Endothelial cell of umbilical vein (primary cell): ENCODE measurements around the gene CEP78. TPM values are rescaled to one million over a fixed set of nuclear protein-coding genes. Genes with fewer than 3 reads are reported as not detected.

Experiments
- BruUV-seq: library from RNA; stranded (reverse); fragments of 400-500 nt; replicated peaks from 2 replicates; lab custom pipeline; 2021; lab: Mats Ljungman, UMichigan
- CTCF ChIA-PET: fragments of 300-600, 350-600 bp; sonication (Branson Sonifier 250); formaldehyde crosslinking; loops from one replicate; lab custom pipeline; 2021; ENCODE audit warnings: antibody characterized with exemption, inconsistent platforms; lab: Charles Lee
- POLR2A ChIA-PET: fragments of 300-600, 350-600 bp; sonication (Branson Sonifier 250); formaldehyde crosslinking; loops from one replicate; lab custom pipeline; 2021; ENCODE audit warnings: antibody characterized with exemption, inconsistent platforms; lab: Charles Lee
- DNase-seq: peaks from one replicate; pipeline ENCODE4 v3.0.0-alpha.2; 2011; ENCODE audit warnings: low read depth, low spot score
- FAIRE-seq: peaks from 2 replicates; lab custom pipeline; 2011; peaks lifted over from hg19 to GRCh38; lab: Jason Lieb, UNC
- H2AFZ ChIP-seq: 2 replicates; pipeline ENCODE4 v1.6.0; 2012; ENCODE audit warnings: low read depth, low read length, control low read depth, inconsistent platforms
- H3K27ac ChIP-seq: 2 replicates; pipeline ENCODE4 v1.5.1; 2011; ENCODE audit warnings: low read depth, mild to moderate bottlenecking, control low read depth, low read length, moderate library complexity; ENCODE audit not compliant: insufficient read depth
- H3K27me3 ChIP-seq, 2 experiments: 2 replicates each; pipeline versions ENCODE4 v1.6.0 to v1.6.1; 2011; ENCODE audit warnings: low read length in 2 of 2, mixed read lengths in 1 of 2; ENCODE audit not compliant: control insufficient read depth in 2 of 2, insufficient read depth in 2 of 2
- H3K36me3 ChIP-seq, 2 experiments: 2 replicates in 1 of 2; 3 replicates in 1 of 2; pipeline ENCODE4 v1.5.1; 2011; ENCODE audit warnings: low read length in 2 of 2, mild to moderate bottlenecking in 1 of 2, moderate library complexity in 1 of 2; ENCODE audit not compliant: control insufficient read depth in 2 of 2, insufficient read depth in 2 of 2; ENCODE audit errors: extremely low read depth in 1 of 2
- H3K4me1 ChIP-seq: 3 replicates; pipeline ENCODE4 v1.5.1; 2011; ENCODE audit warnings: mild to moderate bottlenecking, low read length; ENCODE audit not compliant: control insufficient read depth, insufficient read depth; ENCODE audit errors: extremely low read depth
- H3K4me2 ChIP-seq: 2 replicates; pipeline ENCODE4 v1.6.1; 2011; ENCODE audit warnings: low read length, control low read depth, mixed read lengths; ENCODE audit not compliant: insufficient read depth
- H3K4me3 ChIP-seq, 3 experiments: fragments of 200-600 bp in 1 of 3; sonication (generic), shearing (Covaris generic) in 1 of 3; replicated peaks in 1 of 3; 2 replicates each; pipeline ENCODE4 v1.5.1; 2011 to 2016; ENCODE audit warnings: control low read depth in 3 of 3, low read length in 3 of 3, mild to moderate bottlenecking in 2 of 3, inconsistent platforms in 1 of 3, low read depth in 1 of 3, moderate library complexity in 1 of 3; ENCODE audit not compliant: insufficient read depth in 1 of 3
- H3K79me2 ChIP-seq: 2 replicates; pipeline ENCODE4 v1.6.0; 2012; ENCODE audit warnings: low read length, inconsistent platforms; ENCODE audit not compliant: control insufficient read depth, insufficient read depth
- H3K9ac ChIP-seq: replicated peaks from 2 replicates; pipeline ENCODE3; 2011; ENCODE audit warnings: low read length, control low read depth; ENCODE audit not compliant: insufficient read depth; ENCODE audit errors: extremely low read depth
- H3K9me1 ChIP-seq: replicated peaks from 3 replicates; pipeline ENCODE4 v1.6.0; 2011; ENCODE audit warnings: mild to moderate bottlenecking, low read length; ENCODE audit not compliant: control insufficient read depth, insufficient read depth; ENCODE audit errors: extremely low read depth
- H3K9me3 ChIP-seq: replicated peaks from 2 replicates; pipeline ENCODE4 v1.5.1; 2012; ENCODE audit warnings: low read length, inconsistent platforms; ENCODE audit not compliant: control insufficient read depth, insufficient read depth
- H4K20me1 ChIP-seq: replicated peaks from 2 replicates; pipeline ENCODE3; 2011; ENCODE audit warnings: mild to moderate bottlenecking, low read length; ENCODE audit not compliant: control insufficient read depth, insufficient read depth; ENCODE audit errors: extremely low read depth
- EZH2 ChIP-seq: IDR thresholded peaks from 2 replicates; pipeline ENCODE4 v1.6.1; 2012; ENCODE audit warnings: borderline replicate concordance, low read depth, mild to moderate bottlenecking, moderate library complexity, low read length, inconsistent platforms; ENCODE audit not compliant: severe bottlenecking
- FOS ChIP-seq: IDR thresholded peaks from 2 replicates; pipeline ENCODE4 v1.6.1; 2011; ENCODE audit warnings: mild to moderate bottlenecking, low read length, moderate library complexity, borderline replicate concordance; ENCODE audit not compliant: insufficient read depth
- GATA2 ChIP-seq: IDR thresholded peaks from 2 replicates; pipeline ENCODE4 v1.7.0; 2011; ENCODE audit warnings: low read depth, mild to moderate bottlenecking, moderate library complexity, mixed read lengths, low read length; ENCODE audit not compliant: insufficient read length, insufficient read depth
- JUN ChIP-seq: IDR thresholded peaks from 2 replicates; pipeline ENCODE4 v1.6.1; 2011; ENCODE audit warnings: borderline replicate concordance, low read depth; ENCODE audit not compliant: insufficient read length, insufficient read depth
- MYC ChIP-seq: IDR thresholded peaks from one replicate; pipeline ENCODE4 v1.6.1; 2011; ENCODE audit warnings: mild to moderate bottlenecking, low read depth, low read length
- POLR2A ChIP-seq: IDR thresholded peaks from 2 replicates; pipeline ENCODE4 v1.6.1; 2012; ENCODE audit warnings: low read depth, mild to moderate bottlenecking, control low read depth, low read length
- POLR2AphosphoS5 ChIP-seq: IDR thresholded peaks from 2 replicates; pipeline ENCODE4 v1.6.1; 2012; ENCODE audit warnings: low read depth, mild to moderate bottlenecking, control low read depth, low read length, moderate library complexity; ENCODE audit not compliant: insufficient read depth
- dilution Hi-C: fragments of 300-500 bp; cut with MboI; formaldehyde crosslinking; loops from one replicate; pipeline ENCODE4 v1.15.0; 2019; ENCODE audit warnings: low sequenced_read_pairs; ENCODE audit not compliant: extremely low pct_ligation_motif_present
- intact Hi-C: fragments of 100-400 bp; cut with micrococcal nuclease; formaldehyde crosslinking; loops from one replicate; pipeline ENCODE4 v1.10.0; 2022
- polyA plus RNA-seq, 4 experiments: library from polyadenylated mRNA; depleted of rRNA in 3 of 4; stranded (reverse) in 3 of 4; unstranded in 1 of 4; fragments of >200 nt; gene quantifications; 2 replicates each; pipeline versions ENCODE4 v1.2.1 to v1.2.3, GENCODE V29; 2011 to 2012; ENCODE audit warnings: missing spikeins in 1 of 4
- total RNA-seq: library from RNA; stranded (reverse); gene quantifications from 2 replicates; pipeline ENCODE4 v1.2.3, GENCODE V29; 2021
- TF ChIP-seq, protein P1 (sequence below), 2 donors: IDR thresholded peaks; 1 replicate in 1 of 2; 2 replicates in 1 of 2; pipeline ENCODE4 v1.5.1; 2011; ENCODE audit warnings: low read length in 2 of 2, mild to moderate bottlenecking in 2 of 2, moderate library complexity in 2 of 2, control low read depth in 1 of 2, inconsistent platforms in 1 of 2, low read depth in 1 of 2; ENCODE audit not compliant: insufficient read depth in 1 of 2; ENCODE audit errors: extremely low read depth in 1 of 2
- TF ChIP-seq, protein P2 (sequence below): IDR thresholded peaks from 2 replicates; pipeline ENCODE4 v1.6.1; 2011; ENCODE audit not compliant: insufficient read depth, insufficient read length

Gene CEP78
- total and polyA plus RNA-seq, 2 donors (not counting 3 experiments of a cell fraction or from before 2014, with no cell fraction given), result 6.5 to 35.9 TPM

- no peaks in the 10 kb centered on the region for H4K20me1 ChIP-seq
- no peak for DNase-seq
- dilution Hi-C loops (no loop called here), intact Hi-C loops (no loop called here)
- no peak overlapping the region for H2AFZ ChIP-seq
- H3K4me3 ChIP-seq, result no peak overlapping the region
- H3K9ac ChIP-seq, result no peak overlapping the region
- no peaks in the 10 kb centered on the region for H3K9me3 ChIP-seq
- no peaks in the 10 kb centered on the region for H3K79me2 ChIP-seq
- no TSS peak for BruUV-seq
- ChIA-PET POLR2A (no interaction called here), CTCF (no interaction called here)
- FAIRE-seq, result no peak
- no peak overlapping the region for H3K4me2 ChIP-seq
- TF ChIP-seq MYC (no peak), POLR2AphosphoS5 (no peak), GATA2 (no peak)
- H3K27ac ChIP-seq, result no peak overlapping the region
- H3K4me1 ChIP-seq, result no peaks in the 10 kb centered on the region
- peaks cover 3 to 6% of the 10 kb centered on the region in 2 experiments for H3K36me3 ChIP-seq
- H3K27me3 ChIP-seq, result no peaks in the 10 kb centered on the region
- H3K9me1 ChIP-seq, result no peaks in the 10 kb centered on the region
Measured at GRCh38 chr9:78269784-78270183, 33.9 kb downstream of the CEP78 start.

DNA sequence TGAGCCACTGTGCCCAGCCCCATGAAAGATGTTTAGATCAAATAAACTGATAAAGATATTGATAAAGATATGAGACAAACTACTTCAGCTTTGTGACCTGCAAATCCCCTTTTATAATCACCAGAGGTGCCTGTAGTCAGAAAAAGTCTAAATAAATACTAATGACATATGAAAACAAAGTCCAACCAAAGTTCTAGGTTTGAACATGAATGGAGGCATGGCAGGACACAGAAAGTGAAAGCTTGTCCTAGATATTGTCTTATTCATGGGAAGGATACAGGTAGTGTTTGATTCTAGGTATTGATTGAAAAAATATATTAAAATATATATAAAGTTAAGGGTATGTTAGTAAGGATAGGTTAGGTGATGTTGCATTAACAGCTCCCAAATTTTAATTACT lies 36.4 kb downstream of the CEP78 start:
- Histone ChIP-seq H3K4me2 (no peak overlapping the region), H4K20me1 (no peaks in the 10 kb centered on the region), H3K36me3 (peaks cover 0 to 6% of the 10 kb centered on the region in 2 experiments), H3K79me2 (no peaks in the 10 kb centered on the region), H2AFZ (no peak overlapping the region), H3K9me1 (no peaks in the 10 kb centered on the region), H3K4me1 (no peaks in the 10 kb centered on the region), H3K27me3 (no peaks in the 10 kb centered on the region), H3K9ac (no peak overlapping the region), H3K4me3 (no peak overlapping the region), H3K27ac (no peak overlapping the region), H3K9me3 (no peaks in the 10 kb centered on the region)
- BruUV-seq, result no TSS peak
- intact Hi-C loops, result no loop called here
- dilution Hi-C loops, result no loop called here
- DNase-seq, result no peak
- FAIRE-seq, result no peak
- CTCF ChIA-PET, result interaction anchor here (1.2 to 1.8 kb wide), 2 partner anchors 8 to 25 kb away, joined by 3 to 5 read pairs; partner anchors contain the start of gene PSAT1
- TF ChIP-seq FOS, result no peak
- no peak for TF ChIP-seq JUN
- TF ChIP-seq, protein P1, sequence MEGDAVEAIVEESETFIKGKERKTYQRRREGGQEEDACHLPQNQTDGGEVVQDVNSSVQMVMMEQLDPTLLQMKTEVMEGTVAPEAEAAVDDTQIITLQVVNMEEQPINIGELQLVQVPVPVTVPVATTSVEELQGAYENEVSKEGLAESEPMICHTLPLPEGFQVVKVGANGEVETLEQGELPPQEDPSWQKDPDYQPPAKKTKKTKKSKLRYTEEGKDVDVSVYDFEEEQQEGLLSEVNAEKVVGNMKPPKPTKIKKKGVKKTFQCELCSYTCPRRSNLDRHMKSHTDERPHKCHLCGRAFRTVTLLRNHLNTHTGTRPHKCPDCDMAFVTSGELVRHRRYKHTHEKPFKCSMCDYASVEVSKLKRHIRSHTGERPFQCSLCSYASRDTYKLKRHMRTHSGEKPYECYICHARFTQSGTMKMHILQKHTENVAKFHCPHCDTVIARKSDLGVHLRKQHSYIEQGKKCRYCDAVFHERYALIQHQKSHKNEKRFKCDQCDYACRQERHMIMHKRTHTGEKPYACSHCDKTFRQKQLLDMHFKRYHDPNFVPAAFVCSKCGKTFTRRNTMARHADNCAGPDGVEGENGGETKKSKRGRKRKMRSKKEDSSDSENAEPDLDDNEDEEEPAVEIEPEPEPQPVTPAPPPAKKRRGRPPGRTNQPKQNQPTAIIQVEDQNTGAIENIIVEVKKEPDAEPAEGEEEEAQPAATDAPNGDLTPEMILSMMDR (IDR thresholded peaks at IDR 0.05; ENCODE audit: extremely low read depth in 1 of 2, insufficient read depth in 1 of 2, low read depth in 1 of 2, low read length in 2 of 2), result no peak
- no peak for TF ChIP-seq POLR2A
- no peak for TF ChIP-seq EZH2
- TF ChIP-seq, protein P2, sequence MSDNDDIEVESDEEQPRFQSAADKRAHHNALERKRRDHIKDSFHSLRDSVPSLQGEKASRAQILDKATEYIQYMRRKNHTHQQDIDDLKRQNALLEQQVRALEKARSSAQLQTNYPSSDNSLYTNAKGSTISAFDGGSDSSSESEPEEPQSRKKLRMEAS, result no peak
- TF ChIP-seq POLR2AphosphoS5, result no peak
- TF ChIP-seq GATA2, result no peak
- no peak for TF ChIP-seq MYC
- POLR2A ChIA-PET, result no interaction called here
